Progenitor cell of endocrine pancreas (in vitro differentiated cells): ENCODE results near the gene SNX10. TPM values are rescaled to one million over a fixed set of nuclear protein-coding genes. Genes with fewer than 3 reads are reported as not detected.

ENCODE experiments used
- DNase-seq: peaks from one replicate; pipeline ENCODE4 v3.0.0; 2021; ENCODE audit warnings: low spot score; ENCODE audit not compliant: unreplicated experiment
- H3K27ac Mint-ChIP-seq: 2 replicates; pipeline ENCODE4 v1.8.0; 2021; ENCODE audit warnings: mild to moderate bottlenecking, moderate library complexity, mixed read lengths
- H3K27me3 Mint-ChIP-seq: 2 replicates; pipeline ENCODE4 v1.8.0; 2021; ENCODE audit warnings: mixed read lengths
- H3K36me3 Mint-ChIP-seq: 2 replicates; pipeline ENCODE4 v1.8.0; 2022; ENCODE audit warnings: mixed read lengths; ENCODE audit not compliant: insufficient read depth
- H3K4me1 Mint-ChIP-seq: 2 replicates; pipeline ENCODE4 v1.8.0; 2021; ENCODE audit warnings: low read depth, mixed read lengths
- H3K4me3 Mint-ChIP-seq: 2 replicates; pipeline ENCODE4 v1.8.0; 2021; ENCODE audit warnings: low read depth, mild to moderate bottlenecking, moderate library complexity, mixed read lengths
- H3K9me3 Mint-ChIP-seq: 2 replicates; pipeline ENCODE4 v1.8.0; 2021; ENCODE audit warnings: low read depth, mixed read lengths
- total RNA-seq: library from RNA; stranded (reverse); gene quantifications from 2 replicates; pipeline ENCODE4 v1.2.1, GENCODE V29; 2021
- TF ChIP-seq, protein P1 (sequence below): fragments of 200-600 bp; sonication (generic); IDR thresholded peaks from one replicate; pipeline ENCODE4 v1.5.0; 2021; ENCODE audit warnings: antibody characterized with exemption, mild to moderate bottlenecking; ENCODE audit not compliant: unreplicated experiment

SNX10 gene
- total RNA-seq, 1 donor from 2014 or later = 9.2 TPM

DNA sequence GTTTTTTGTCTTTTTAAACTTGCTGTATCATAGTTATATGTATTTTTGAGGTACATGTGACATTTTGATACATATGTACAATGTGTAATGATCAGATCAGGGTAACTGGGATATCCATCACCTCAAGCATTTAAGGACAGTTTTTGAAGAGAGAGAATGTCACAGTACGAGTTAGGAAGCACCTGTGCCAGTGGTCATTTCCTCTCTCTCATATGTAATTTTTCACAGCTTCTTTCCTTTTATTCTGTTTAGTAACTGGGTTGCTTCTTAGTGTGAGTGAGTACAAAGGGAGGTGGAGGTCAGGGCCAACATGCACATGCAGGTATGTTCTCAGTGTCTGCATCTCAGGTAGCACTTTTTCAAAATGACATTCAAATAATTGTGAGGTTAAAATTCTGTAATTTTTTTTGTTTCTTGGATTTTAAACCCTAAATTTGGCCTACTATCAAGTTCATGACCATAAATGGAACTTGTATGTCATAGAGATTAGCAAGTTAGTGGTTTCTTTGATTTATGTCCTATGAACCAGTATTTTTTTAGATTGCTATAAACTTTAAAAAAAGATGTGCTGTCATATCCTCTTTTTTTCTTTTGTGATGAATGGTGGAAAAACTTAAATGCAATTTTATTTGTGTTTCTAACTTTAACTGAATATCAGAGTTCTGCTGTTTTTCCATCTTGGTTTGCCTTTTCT is 42.7 kb downstream of the SNX10 start:
- Mint-ChIP-seq H3K4me3 (no peak overlapping the region), H3K36me3 (peaks cover 2% of the 10 kb centered on the region), H3K4me1 (no peaks in the 10 kb centered on the region), H3K27me3 (no peaks in the 10 kb centered on the region), H3K27ac (no peak overlapping the region), H3K9me3 (peaks cover 6% of the 10 kb centered on the region)
- TF ChIP-seq, protein P1, sequence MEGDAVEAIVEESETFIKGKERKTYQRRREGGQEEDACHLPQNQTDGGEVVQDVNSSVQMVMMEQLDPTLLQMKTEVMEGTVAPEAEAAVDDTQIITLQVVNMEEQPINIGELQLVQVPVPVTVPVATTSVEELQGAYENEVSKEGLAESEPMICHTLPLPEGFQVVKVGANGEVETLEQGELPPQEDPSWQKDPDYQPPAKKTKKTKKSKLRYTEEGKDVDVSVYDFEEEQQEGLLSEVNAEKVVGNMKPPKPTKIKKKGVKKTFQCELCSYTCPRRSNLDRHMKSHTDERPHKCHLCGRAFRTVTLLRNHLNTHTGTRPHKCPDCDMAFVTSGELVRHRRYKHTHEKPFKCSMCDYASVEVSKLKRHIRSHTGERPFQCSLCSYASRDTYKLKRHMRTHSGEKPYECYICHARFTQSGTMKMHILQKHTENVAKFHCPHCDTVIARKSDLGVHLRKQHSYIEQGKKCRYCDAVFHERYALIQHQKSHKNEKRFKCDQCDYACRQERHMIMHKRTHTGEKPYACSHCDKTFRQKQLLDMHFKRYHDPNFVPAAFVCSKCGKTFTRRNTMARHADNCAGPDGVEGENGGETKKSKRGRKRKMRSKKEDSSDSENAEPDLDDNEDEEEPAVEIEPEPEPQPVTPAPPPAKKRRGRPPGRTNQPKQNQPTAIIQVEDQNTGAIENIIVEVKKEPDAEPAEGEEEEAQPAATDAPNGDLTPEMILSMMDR = no peak
- DNase-seq = no peak

DNA sequence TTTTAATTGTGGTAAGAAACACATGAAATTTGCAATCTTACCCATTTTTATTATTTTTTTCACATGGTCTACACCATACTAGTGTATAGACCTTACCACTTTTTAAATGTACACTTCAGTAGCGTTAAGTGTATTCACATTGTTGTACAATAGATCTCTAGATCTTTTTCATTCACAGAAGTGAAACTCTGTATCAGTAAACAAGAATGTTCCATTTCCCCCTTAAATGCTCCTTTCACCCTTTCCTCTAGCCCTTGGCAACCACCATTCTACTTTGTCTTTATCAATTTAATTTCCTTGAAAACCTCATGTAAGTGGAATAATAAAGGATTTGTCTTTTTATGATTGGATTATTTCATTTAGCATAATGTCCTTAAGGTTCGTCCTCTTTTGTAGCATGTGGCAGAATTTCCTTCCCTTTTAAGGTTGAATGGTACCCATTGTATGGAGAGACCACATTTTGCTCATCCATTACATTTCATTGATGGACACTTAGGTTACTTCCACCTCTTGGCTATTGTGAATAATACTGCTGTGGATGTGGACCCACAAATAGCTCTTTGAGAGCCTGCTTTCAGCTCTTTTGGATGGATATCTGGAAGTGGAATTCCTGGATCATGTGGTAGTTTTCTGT is 45.7 kb downstream of the SNX10 start:
- Mint-ChIP-seq H3K4me3 (no peak overlapping the region), H3K9me3 (peaks cover under 1% of the 10 kb centered on the region), H3K27ac (no peak overlapping the region), H3K27me3 (no peaks in the 10 kb centered on the region), H3K36me3 (no peaks in the 10 kb centered on the region), H3K4me1 (no peaks in the 10 kb centered on the region)
- TF ChIP-seq, protein P1 = no peak
- no peak for DNase-seq

DNA sequence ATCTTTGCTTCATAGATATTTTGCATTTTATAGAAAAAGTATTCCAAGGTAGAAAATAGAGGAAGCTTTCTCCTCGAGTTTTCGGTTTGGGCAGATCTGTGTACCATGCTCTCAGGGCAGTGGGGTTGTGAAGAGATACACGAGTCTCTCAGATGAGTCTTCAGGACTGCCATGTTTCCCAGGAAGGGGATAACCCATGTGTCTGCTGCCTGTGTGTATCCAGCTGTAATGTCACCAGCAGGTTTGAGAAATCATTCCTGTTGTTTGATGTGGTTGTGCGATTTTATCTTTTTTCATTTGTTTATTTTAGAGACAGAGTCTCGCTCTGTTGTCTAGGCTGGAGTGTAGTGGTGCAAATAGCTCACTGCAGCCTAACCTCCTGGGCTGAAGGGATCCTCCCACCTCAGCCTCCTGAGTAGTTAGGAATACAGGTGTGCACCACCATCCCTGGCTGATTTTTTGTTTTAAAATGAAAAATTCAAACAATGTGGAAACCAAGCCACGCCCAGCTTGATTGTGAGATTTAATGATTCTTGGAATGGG is 48.9 kb downstream of the SNX10 start:
- Mint-ChIP-seq H3K27me3 (no peaks in the 10 kb centered on the region), H3K36me3 (no peaks in the 10 kb centered on the region), H3K27ac (no peak overlapping the region), H3K4me1 (no peaks in the 10 kb centered on the region), H3K4me3 (no peak overlapping the region), H3K9me3 (no peaks in the 10 kb centered on the region)
- TF ChIP-seq, protein P1 = no peak
- DNase-seq = no peak

DNA sequence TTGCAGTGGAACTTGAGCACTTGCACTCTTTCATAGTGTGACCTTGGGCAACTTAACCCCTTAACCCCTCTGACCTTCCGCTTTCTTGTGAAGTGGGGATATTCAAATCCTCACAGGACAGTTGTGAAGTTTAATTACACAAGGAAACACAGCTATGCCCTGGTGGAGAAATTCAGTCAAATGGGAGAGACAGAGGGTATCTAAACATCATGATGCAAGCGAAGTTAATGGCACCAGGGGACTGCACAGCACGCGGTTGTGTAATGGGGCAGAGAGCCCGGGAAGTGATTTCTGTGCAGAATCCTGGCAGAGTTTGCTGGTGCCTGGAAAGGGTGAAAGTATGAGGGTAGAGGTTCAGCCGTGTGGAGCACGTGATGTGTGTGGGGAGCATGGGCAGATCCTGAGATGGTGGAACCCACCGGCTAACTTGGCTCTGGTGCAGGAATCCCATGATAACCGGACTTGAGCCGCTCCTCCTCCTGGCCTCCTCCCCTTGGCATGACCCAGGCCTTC is 51.7 kb downstream of the SNX10 start:
- Mint-ChIP-seq H3K4me1 (no peaks in the 10 kb centered on the region), H3K36me3 (peaks cover 2% of the 10 kb centered on the region), H3K27me3 (no peaks in the 10 kb centered on the region), H3K9me3 (no peaks in the 10 kb centered on the region), H3K27ac (no peak overlapping the region), H3K4me3 (no peak overlapping the region)
- TF ChIP-seq, protein P1 = no peak
- DNase-seq = no peak

DNA sequence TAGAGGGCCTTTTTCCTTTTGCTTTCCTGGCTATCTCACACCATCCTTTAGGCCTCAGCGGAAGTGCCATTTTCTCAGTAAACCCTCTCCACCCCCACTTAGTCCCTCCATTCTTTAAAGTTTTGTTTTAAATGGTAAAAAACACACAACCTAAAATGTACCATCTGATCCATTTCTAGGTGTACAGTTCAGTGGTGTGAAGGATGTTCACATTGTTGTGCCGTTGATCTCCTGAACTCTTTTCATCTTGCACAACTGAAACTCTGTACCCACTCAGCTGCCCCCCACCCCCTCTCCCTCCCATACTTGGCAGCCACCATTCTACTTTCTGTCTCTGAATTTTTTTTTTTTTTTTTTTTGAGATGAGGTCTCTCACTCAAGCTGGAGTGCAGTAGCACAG is 52.2 kb downstream of the SNX10 start:
- H3K9me3 Mint-ChIP-seq = no peaks in the 10 kb centered on the region
- H3K36me3 Mint-ChIP-seq = peaks cover 2% of the 10 kb centered on the region
- H3K27me3 Mint-ChIP-seq = no peaks in the 10 kb centered on the region
- TF ChIP-seq, protein P1 = no peak
- no peak overlapping the region for H3K27ac Mint-ChIP-seq
- no peak overlapping the region for H3K4me3 Mint-ChIP-seq
- DNase-seq = no peak
- H3K4me1 Mint-ChIP-seq = peaks cover 1% of the 10 kb centered on the region
